IPS-18c (cell line): ENCODE measurements around the gene NAALADL2.
"Not testable (repeated sequence)": the region's sequence is repeated elsewhere in the genome, so short reads cannot be mapped to it uniquely, and the experiment has no call there.

ENCODE experiments used
- H3K4me3 ChIP-seq: 2 replicates; pipeline ENCODE4 v1.7.0; 2013; ENCODE audit warnings: low read depth, mild to moderate bottlenecking, low read length, moderate library complexity; ENCODE audit not compliant: insufficient read depth
- H3K9me3 ChIP-seq: one replicate; pipeline ENCODE4 v1.6.1; 2013; ENCODE audit warnings: mild to moderate bottlenecking, low read length, moderate library complexity; ENCODE audit not compliant: control insufficient read depth, insufficient read depth

The NAALADL2 gene

DNA sequence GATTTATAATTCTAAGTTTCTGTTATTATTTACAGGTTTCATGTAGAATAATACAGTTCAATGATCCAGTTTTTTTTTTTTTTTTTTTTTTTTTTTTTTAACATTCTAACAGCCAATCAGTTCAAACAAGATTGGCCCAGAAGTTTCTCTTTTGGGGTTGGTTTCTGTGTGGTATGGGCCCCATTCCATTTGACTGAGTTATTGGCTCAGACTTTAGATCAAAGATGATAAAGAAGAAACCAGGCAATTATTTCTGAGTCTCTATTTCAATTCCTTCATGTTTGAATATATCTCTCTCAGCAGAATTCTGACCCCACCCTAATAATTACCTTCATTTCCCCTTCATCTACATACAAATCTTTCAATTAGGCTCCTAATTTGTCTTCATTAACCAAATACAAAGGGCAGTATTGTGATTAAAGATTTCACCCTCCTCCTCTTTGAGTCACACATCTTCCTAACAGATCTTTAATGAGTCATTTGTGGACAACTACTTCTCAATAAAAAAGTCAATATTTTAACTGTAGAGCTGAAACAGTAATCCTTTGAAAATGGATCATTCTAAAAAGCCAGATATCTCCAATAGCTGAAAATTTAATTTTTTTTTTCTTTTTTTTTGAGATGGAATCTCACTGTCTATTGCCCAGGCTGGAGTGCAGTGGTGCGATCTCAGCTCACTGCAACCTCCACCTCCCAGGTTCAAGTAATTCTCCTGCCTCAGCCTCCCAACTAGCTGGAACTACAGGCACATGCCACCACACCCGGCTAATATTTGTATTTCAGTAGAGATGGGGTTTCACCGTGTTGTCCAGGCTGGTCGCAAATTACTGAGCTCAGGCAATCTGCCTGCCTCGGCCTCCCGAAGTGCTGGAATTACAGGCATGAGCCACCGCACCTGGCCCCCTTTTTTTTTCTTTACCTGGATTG is 878.8 kb downstream of the NAALADL2 start:
- Histone ChIP-seq H3K4me3 (no peak overlapping the region), H3K9me3 (peaks cover 10% of the 10 kb centered on the region)

DNA sequence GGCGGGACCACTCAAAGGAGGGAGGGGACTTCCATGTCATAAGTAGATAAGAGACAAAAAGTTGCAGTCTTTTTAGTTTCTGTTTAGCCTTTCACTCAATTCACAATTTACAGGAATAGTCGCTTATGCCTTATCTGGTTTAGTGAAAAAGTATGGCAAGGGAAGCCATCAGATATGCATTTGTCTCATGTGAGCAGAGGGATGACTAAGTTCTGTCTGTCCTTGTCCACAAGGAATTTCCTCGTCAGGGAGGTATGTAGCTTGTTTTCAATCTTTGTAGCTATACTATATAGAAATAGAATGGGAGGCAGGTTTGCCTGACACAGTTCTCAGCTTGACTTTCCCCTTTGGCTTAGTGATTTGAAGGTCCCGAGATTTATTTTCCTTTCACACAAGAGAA is 882.8 kb downstream of the NAALADL2 start:
- Histone ChIP-seq H3K9me3 (no peaks in the 10 kb centered on the region), H3K4me3 (no peak overlapping the region)

DNA sequence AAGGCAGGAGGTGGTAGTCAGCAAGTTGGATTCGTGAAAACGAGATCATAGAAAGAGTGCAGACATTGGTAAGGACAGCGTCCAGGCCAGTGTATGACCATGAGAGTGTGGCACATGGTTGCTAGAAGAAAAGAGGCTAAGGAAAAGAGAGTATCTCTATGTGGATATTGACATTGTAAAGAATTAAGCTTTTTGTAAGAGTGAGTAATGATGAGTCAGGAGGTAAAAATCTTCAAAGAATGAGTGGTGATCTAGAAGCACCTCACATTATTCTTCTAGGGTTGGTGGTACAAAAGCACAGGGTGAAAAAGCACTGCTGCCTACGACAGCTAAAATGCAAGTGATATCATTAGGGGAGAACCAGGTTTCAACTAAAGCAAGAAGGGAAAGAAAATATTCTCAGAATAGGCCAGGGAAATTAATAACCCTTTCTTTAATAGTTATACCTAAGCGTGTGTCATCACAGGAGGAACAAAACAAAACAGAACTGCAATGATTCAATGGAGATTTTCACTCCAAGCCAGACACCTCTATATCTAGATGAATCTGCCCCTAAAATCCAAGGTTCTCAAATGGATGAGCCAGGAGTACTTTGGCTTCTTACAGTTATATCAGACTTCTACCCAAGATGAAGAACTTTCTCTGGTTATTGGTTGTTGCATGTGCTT is 884.7 kb downstream of the NAALADL2 start:
- Histone ChIP-seq H3K9me3 (no peaks in the 10 kb centered on the region), H3K4me3 (no peak overlapping the region)

DNA sequence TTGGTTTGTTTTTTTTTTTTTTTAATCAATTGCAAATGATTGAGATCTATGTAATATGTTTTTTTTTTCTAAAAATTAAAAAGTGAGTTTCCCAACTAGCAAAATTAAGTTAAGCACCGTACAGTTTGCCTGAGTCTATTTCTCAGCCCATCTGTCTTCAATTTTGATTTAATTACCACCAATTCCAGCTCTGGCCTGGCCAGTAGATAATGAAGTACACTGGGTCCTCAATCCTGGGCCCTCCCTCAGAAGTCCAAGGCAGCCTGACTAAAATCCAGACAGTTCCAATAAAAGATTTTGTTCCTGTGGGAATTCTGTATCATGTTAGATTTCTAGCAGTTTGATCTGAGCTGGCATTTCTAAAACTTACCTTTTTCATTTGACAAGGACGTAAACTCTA is 887.2 kb downstream of the NAALADL2 start:
- H3K9me3 ChIP-seq: no peaks in the 10 kb centered on the region
- no peak overlapping the region for H3K4me3 ChIP-seq

DNA sequence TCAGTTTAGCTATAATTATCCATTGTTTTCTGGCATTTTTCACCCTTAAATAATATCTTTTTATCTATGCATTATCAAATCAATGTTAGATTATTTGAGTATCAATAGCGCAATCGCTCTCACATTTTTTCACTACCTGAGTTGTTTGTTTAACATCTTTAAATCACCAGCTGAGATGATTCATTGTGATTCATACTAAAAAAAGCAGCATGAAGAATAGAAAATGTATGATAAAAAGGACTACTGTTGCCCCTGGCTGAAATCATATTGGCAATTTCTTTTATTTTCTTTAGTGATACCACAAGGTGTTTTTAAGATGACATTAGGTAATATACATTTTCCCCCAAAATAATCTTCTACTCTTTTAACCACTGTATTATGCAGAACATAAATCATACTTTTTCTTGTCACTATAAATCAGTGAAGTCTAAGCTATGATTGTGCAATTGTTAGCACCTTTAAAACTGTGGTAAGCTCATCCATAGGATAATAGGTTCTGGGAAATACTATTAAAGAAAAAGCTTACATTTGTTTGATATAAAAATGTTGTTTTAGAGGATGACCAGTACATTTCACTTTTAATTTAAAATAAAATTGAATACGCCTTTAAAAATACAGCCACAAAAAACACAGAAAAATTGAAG is 889.1 kb downstream of the NAALADL2 start:
- H3K9me3 ChIP-seq: no peaks in the 10 kb centered on the region
- no peak overlapping the region for H3K4me3 ChIP-seq

DNA sequence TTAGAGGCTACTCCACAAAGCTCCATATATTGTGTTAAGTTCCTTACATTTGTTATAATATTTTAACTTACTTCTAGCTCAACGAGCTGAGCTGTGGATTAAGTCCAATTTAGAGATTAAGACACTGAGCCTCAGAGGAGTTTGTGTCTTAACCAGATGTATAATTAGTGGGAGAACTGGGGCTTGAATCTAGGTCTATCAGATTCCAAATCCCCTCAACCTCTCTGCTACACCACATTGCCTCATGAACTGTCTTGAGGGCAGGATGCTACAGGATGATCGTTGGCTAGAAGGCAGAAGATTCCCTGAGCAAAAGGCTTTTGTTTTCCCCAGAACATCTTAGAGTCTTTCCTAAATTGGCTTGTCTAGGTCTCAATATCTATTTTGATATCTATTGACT is 890.8 kb downstream of the NAALADL2 start:
- no peaks in the 10 kb centered on the region for H3K9me3 ChIP-seq
- no peak overlapping the region for H3K4me3 ChIP-seq

DNA sequence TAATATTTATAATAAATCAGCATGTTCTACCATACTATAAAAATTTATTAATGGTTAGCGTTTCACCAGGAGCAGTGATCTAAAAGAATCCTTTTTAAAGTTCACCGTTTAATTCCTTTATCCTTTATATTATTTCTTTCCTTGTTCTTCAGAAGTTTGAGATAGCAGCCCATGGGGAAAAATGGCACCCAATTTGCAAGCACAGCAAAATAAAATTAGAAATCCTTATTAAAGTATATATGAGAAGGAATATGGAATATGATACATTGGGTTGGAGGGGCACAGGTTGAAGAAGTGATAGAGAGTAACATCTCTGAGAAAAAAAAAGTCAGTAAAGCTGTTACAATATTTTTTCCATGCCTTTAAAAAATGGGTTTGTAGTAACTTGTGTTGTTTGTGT is 892.0 kb downstream of the NAALADL2 start:
- no peaks in the 10 kb centered on the region for H3K9me3 ChIP-seq
- H3K4me3 ChIP-seq: no peak overlapping the region

DNA sequence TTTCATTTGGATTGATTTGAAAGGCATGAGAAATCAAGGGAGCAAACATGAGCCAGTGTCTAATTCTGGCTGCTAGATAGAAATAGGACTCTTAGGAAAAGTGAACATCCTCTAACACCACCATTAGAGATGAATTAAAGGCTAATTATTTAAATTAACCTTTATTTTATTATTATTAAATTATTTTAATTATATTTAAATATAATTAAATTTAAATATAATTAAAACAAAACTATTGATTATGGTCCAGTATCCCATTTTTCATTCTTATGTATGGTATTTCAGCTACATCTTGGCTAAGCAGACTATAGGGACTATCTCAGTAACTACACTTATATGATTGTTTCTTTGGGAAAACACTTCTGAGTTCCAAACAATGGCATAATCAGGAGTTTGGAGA is 904.8 kb downstream of the NAALADL2 start:
- no peak overlapping the region for H3K4me3 ChIP-seq
- no peaks in the 10 kb centered on the region for H3K9me3 ChIP-seq

DNA sequence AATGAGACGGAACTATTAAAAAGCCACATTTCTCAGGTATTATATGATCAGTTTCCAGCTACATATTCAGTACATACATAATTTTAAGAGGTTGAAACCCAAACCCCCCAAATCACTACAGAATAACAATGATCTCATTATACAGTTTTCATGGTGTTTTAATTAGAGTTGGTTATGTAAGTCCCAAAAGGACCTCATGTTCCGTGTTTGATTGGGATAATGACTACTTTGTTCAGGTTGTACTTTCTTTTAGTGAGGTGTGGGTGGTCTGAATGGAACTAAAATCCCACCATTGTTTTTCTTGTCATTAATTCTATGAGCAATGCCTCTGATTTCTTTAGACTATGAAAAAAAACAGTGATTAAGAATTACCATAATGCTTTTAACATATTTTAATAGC is 905.6 kb downstream of the NAALADL2 start:
- H3K9me3 ChIP-seq: no peaks in the 10 kb centered on the region
- H3K4me3 ChIP-seq: no peak overlapping the region

DNA sequence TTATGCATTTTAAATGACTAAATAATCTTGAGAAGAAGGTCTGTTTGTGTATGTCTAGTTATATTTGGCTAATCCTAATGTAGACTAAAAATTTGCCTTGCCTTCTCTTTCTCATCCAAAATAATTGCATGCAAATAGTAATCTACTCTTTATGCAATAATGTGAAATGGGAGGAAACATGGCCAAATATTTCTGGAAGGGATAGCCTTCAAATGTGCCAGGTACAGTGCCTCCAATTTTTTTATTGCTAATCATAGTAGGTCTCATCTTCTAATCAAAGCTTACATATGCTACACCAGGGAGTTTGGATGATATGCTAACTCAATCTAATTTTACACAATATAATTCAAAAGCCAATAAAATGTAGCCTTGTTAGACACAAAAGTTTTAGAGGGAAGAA is 911.3 kb downstream of the NAALADL2 start:
- H3K4me3 ChIP-seq: no peak overlapping the region
- no peaks in the 10 kb centered on the region for H3K9me3 ChIP-seq

DNA sequence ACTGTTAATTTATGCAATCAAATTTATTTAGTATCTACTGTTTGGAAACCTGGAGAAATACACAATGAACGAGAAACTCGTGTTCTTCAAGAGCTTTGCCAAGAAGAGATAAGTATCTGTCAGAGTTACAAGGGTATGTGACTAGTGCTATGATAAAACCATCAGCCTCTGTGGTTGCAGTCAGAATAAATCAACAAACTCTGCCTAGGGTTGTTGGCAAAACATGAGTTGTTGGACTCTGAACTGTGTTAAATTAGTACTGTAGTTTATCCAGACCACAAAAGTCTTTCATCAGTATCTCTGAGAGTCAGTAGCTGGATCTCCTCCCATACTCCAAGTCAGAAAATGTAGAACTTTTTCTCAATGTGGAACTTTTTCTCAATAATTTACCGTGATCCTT is 918.4 kb downstream of the NAALADL2 start:
- Histone ChIP-seq H3K9me3 (no peaks in the 10 kb centered on the region), H3K4me3 (no peak overlapping the region)

DNA sequence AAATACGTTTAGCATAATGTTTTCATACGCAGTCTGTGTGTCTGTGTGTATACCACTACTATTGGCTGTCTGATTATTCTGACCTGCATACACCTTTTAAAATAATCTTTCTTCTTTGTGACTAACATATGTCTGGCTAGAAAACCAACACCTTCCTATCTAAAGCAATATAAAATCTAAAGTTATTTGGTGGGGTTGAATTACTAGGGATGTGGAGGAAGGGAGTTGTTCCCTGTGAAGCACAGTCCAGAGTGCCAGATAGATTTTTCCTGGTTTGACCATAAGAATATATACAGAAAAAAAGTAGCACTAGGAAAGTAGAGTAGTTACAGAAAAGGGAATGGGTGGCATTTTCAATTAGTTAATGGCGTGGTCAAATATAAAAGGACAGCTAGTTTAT is 918.8 kb downstream of the NAALADL2 start:
- H3K4me3 ChIP-seq: no peak overlapping the region
- no peaks in the 10 kb centered on the region for H3K9me3 ChIP-seq

DNA sequence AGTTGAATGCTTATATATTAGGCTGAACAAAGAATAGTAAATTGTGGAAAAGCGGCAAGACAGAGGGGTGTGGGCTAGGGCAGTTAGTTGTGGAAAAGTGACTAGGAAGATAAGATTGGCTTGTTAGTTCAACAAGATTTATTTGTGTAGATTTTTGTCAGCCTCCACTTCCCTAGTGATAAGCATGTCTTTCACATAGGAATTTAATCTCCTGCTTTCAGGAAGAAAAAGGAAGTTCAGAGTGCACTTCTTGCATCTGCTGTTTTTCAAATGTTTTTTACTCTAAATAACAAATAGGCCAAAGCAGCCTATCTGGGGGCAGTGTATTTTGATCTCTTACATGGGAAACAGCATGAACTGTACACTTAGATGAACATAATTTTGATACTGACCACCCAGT is 919.9 kb downstream of the NAALADL2 start:
- no peak overlapping the region for H3K4me3 ChIP-seq
- H3K9me3 ChIP-seq: no peaks in the 10 kb centered on the region

DNA sequence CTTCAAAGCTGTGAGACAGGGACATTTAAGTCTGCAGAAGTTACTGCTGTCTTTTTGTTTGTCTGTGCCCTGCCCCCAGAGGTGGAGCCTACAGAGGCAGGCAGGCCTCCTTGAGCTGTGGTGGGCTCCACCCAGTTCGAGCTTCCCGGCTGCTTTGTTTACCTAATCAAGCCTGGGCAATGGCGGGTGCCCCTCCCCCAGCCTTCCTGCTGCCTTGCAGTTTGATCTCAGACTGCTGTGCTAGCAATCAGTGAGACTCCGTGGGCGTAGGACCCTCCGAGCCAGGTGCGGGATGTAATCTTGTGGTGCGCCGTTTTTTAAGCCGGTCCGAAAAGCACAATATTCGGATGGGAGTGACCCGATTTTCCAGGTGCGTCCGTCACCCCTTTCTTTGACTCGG is 928.0 kb downstream of the NAALADL2 start:
- not testable (repeated sequence) for H3K9me3 ChIP-seq, H3K4me3 ChIP-seq

DNA sequence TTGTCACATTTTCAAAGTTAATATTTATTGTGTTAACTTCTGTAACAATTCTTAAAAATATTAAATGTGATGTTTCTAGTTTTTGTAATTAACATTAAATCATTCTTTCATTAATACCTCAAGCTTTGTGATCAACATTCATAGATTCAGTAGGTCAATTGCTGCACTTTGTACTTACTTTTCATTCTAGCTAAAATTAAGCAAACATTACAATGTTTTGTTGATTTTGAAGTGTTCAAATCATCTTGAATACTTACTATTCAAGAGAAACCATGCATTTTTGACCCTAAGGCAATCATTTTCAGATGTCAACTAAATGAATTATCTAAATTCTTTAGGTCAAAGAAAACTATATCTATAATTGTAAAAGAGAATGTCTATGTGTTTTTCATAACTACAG is 933.1 kb downstream of the NAALADL2 start:
- Histone ChIP-seq H3K4me3 (no peak overlapping the region), H3K9me3 (no peaks in the 10 kb centered on the region)

DNA sequence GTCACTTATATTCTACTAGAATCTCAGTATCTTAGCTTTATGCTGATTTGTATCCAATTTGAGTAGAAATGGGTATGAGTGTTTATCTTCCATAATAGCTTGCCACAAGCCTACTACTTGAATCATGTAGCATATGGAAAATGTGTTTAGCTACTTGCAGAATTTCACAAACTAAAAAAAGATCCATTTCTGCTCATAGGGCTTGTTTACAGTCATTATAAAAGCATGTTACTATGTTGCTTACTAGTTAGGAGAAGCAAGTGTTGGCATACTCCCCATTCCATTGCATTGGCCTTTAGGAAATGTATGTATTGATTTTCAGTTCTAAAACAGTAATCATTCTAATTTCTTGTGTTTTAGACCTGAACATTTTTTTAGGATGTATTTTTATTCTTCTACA is 939.2 kb downstream of the NAALADL2 start:
- no peaks in the 10 kb centered on the region for H3K9me3 ChIP-seq

DNA sequence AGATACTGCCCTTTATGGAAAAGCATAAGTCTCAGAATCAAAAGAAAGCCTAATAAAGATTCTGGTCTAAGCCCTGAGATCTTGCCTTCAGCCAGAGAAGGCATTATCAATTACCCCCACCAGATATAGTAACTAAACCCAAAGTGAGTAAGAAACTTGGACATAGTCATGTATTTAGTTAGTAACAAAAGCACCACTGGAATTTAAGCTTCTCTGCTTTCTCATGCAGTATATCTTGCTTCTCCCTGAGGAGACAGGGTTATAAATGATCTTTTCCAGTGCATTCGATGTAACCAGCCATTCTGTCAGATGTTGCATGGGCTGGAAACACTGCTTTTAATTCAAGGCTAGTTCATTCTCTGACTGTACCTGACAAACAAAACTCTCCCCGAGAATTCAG is 946.7 kb downstream of the NAALADL2 start:
- Histone ChIP-seq H3K9me3 (no peaks in the 10 kb centered on the region), H3K4me3 (no peak overlapping the region)

More for the DNA sequence above, 939.2 kb downstream of the NAALADL2 start:
- no peak overlapping the region for H3K4me3 ChIP-seq

DNA sequence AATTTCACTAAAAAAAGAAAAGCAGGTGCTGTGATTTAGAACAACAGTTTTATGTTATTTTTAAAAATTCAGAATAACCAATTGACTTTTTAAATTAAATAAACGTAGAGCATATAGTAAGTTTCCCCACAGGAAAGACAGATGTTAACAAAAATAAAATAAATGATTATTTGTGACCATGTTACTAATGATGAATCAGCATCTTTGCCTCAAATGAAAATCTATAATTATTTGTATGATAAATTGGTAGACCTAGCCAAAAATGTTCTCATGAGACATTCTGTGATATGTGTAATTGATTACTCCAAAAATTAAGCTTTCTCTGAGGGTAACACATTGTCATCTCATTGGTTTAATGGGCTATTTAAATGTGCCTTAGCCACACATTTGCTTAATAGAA is 948.0 kb downstream of the NAALADL2 start:
- Histone ChIP-seq H3K9me3 (no peaks in the 10 kb centered on the region), H3K4me3 (no peak overlapping the region)
